Measurements from ENCODE around the gene NECAP2.
"Not testable (repeated sequence)": the region's sequence is repeated elsewhere in the genome, so short reads cannot be mapped to it uniquely, and the experiment has no call there.

Gene NECAP2

DNA sequence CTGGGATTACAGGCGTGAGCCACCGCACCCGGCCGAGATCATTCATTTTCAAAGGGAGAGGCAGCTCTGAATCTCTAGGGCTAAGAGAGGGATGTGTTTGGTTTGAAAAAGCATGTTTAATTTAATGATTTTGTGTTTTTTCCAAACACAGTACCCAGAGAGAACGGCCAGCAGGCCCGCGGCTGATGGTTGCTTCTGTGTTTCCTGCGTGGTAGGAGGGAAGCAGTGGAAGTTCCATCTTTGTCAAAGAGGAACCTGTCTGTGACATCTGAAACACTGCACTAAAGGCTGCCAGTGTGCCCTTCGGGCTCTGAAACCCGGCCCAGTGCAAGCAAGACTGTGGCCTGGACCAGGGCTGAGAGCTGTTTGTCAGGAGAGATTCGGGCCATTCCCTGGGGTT lies 59.9 kb downstream of the NECAP2 start:
- DNase-seq, result not testable (repeated sequence)

DNA sequence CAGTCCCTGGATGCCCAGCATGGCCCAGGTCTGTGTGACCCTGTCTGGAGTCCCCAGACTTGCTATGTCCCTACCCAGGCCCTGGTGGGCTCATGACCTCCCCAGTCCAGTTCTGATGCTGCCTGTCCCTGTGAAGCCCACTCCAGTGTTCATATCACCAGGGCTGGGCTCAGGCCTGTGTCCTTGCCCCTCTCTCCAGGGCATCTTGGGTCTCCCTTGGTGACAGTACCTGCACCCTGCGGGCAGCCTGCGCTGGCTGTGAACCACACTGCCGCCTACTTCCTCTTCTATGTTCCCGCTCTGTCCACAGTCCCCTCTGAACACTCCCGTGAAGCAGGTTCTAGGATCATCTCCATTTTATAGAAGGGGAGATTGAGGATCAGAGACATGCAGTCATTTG lies 60.5 kb downstream of the NECAP2 start:
- DNase-seq, result not testable (repeated sequence)

DNA sequence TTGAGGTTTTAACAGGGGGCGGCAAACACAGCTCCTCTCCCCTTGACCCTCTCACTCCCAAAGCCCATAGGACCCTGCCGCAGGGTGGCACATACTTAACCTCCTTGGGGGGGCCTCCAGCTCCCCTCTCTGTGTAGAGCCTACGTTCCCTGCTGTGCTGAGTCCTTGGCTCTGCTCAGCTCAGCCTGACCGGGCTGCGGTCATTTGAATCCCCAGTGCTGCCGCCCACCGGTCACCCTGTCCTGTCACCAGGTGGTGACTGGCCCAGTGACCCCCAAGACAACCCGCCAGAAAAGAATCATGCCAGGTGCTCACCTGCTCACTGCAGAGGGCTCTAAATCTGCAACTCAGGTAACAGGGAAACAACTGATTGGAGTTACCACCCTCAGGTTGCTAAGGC lies 60.9 kb downstream of the NECAP2 start:
- not testable (repeated sequence) for DNase-seq

DNA sequence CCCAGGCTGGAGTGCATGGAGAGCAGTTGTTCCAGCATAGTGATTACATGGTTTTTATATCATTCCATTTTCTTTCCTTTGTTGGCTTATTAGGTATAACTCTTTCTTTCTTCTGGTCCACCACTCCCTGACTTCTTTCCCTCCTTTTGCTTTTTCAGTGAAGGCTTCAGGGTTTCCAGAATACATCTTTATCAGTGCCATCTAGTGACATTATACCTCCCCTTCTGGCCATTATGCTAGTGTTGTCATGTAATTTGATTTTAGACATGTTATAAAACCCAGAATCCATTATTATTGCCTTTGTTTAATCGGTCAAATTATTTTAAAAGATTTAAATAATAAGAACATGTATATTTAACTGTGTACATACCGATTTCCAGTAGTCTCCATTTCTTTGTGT lies 63.0 kb downstream of the NECAP2 start:
- DNase-seq, result no peak

DNA sequence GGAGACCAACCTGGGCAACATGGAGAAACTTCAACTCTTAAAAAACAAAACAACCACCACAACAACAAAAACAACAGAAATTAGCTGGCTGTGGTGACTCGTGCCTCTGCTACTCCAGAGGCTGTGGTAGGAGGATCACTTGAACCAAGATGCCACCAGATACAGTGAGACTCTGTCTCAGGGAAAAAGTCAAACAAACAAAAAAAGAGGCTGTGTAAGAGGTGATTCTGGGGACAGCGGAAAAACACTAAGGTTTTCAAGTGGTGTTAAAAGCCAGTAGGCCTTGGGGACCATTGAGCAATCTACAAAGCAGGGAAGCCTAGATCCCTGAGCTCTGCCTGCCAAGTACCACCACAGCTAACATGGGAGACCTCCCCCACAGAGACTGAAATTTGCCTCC lies 65.3 kb downstream of the NECAP2 start:
- DNase-seq, result not testable (repeated sequence)

DNA sequence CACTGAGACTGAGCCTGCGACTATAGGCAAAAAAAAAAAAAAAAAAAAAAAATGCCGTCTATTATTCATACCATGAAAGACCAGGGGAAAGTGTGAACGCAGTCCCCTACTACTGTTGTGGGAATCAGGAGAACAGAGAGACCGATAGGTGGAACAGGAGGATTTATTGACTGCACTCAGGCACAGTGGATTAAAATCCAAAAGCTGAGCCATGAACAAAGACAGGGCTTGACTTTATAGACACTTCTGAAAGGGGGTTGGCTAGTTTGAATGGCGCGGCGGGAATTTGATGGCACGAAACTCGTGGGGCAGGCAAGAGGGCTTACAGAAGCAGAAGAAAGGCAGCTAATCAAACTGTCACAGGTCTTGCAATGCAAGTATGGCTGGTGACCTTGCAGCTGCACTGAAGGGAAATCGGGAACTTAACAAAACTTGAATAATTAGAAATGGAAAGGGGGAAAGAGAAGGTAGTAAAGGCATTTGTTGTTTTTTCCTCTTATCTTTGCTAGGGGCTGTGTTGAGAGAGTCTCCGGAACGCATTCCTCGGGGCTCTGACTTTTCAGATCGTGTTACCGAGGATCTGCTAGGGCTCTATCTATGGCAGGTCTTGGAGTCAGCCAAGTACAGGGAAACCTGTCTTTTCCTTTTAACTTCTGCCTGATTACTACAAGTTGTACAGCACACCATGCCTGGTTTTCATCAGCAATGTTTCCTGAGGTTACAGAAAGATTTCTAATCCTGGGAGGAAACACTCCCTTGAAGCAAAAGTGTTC lies 66.0 kb downstream of the NECAP2 start:
- not testable (repeated sequence) for DNase-seq

DNA sequence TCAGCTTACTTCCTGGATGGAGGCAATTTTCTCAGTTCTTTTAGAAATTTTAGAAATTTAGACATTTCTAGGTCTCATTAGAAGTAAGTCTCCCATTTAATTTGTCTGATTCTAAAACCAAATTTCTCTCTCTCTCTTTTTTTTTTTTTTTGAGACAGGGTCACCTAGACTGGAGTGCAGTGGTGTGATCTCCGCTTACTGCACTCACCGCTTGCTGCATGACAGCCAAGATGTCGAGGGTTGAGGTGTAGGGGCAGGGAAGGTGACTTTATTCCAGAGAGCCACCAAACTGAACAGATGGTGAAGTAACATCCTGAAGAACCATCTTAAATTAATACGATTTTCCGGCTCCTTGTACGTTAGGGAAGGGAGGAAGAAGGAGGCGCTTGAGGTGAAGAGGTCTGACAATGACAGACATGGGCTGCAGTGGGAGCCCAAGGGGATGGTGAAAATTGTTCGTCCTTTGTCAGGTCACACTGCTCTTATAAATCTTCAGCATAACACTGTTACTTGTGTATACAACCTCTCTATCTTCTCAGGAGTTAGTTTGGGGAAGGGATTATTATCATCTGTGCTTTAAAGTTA lies 68.4 kb downstream of the NECAP2 start:
- not testable (repeated sequence) for DNase-seq
